Parathyroid adenoma (tissue), 2 donors: ENCODE measurements around the gene KDR.

ENCODE experiments used
- H2AFZ ChIP-seq: fragments of 300-600 bp; sonication (generic); one replicate; pipeline ENCODE4 v1.7.0; 2017; ENCODE audit warnings: antibody characterized with exemption, mild to moderate bottlenecking
- H3K27ac ChIP-seq: fragments of 300-600 bp; sonication (generic); one replicate; pipeline ENCODE4 v1.7.0; 2017
- H3K27me3 ChIP-seq: fragments of 300-600 bp; sonication (generic); one replicate; pipeline ENCODE4 v1.7.0; 2017; ENCODE audit warnings: low read length; ENCODE audit not compliant: control insufficient read depth, insufficient read depth
- H3K36me3 ChIP-seq: fragments of 300-600 bp; sonication (generic); one replicate; pipeline ENCODE4 v1.7.0; 2017; ENCODE audit warnings: low read length; ENCODE audit not compliant: control insufficient read depth, insufficient read depth
- H3K4me1 ChIP-seq: fragments of 300-600 bp; sonication (generic); one replicate; pipeline ENCODE4 v1.7.0; 2017; ENCODE audit warnings: control low read depth
- H3K4me2 ChIP-seq: fragments of 300-600 bp; sonication (generic); one replicate; pipeline ENCODE4 v1.7.0; 2017; ENCODE audit warnings: low read length
- H3K4me3 ChIP-seq: fragments of 300-600 bp; sonication (generic); one replicate; pipeline ENCODE4 v1.7.0; 2017; ENCODE audit warnings: low read depth, low read length
- H3K79me2 ChIP-seq: fragments of 300-600 bp; sonication (generic); one replicate; pipeline ENCODE4 v1.7.0; 2017; ENCODE audit warnings: control low read depth
- H3K9ac ChIP-seq: fragments of 300-600 bp; sonication (generic); one replicate; pipeline ENCODE4 v1.7.0; 2017; ENCODE audit warnings: mild to moderate bottlenecking
- H3K9me3 ChIP-seq: fragments of 300-600 bp; sonication (generic); one replicate; pipeline ENCODE4 v1.7.0; 2017; ENCODE audit warnings: low read length; ENCODE audit not compliant: control insufficient read depth
- CTCF ChIP-seq: fragments of 300-600 bp; sonication (generic); IDR thresholded peaks from one replicate; pipeline ENCODE4 v1.7.0; 2017; ENCODE audit warnings: antibody characterized with exemption, mild to moderate bottlenecking
- donor health status: primary hyperparathyroidism.

The KDR gene

GRCh38 chr4:55125763-55126541 is 557 bp upstream of the KDR start:
- no peak overlapping the region for H3K9ac ChIP-seq
- peak overlapping the region; percentile 47 for H3K4me3 ChIP-seq
- no peaks in the 10 kb centered on the region for H3K36me3 ChIP-seq
- no peaks in the 10 kb centered on the region for H3K4me1 ChIP-seq
- H3K4me2 ChIP-seq = peak overlapping the region; percentile 55
- H3K27ac ChIP-seq = no peak overlapping the region
- TF ChIP-seq CTCF = no peak
- no peak overlapping the region for H2AFZ ChIP-seq
- no peaks in the 10 kb centered on the region for H3K9me3 ChIP-seq
- no peaks in the 10 kb centered on the region for H3K79me2 ChIP-seq
- H3K27me3 ChIP-seq = no peaks in the 10 kb centered on the region

- Histone ChIP-seq H3K27me3 (no peaks in the 10 kb centered on the region), H2AFZ (no peak overlapping the region), H3K79me2 (no peaks in the 10 kb centered on the region), H3K4me1 (no peaks in the 10 kb centered on the region), H3K9me3 (no peaks in the 10 kb centered on the region), H3K9ac (no peak overlapping the region), H3K4me2 (no peak overlapping the region), H3K27ac (no peak overlapping the region), H3K4me3 (peak overlapping the region; percentile 47), H3K36me3 (no peaks in the 10 kb centered on the region)
- no peak for TF ChIP-seq CTCF
Measured at GRCh38 chr4:55124322-55125076, 896 bp downstream of the KDR start.

GRCh38 chr4:55123791-55124190 is 1.6 kb downstream of the KDR start:
- no peaks in the 10 kb centered on the region for H3K27me3 ChIP-seq
- TF ChIP-seq CTCF = no peak
- H2AFZ ChIP-seq = no peak overlapping the region
- peak overlapping the region; percentile 6 for H3K4me3 ChIP-seq
- H3K4me1 ChIP-seq = no peaks in the 10 kb centered on the region
- H3K9me3 ChIP-seq = no peaks in the 10 kb centered on the region
- H3K36me3 ChIP-seq = no peaks in the 10 kb centered on the region
- no peak overlapping the region for H3K9ac ChIP-seq
- no peak overlapping the region for H3K27ac ChIP-seq
- H3K4me2 ChIP-seq = no peak overlapping the region
- H3K79me2 ChIP-seq = no peaks in the 10 kb centered on the region

GRCh38 chr4:55122235-55122634 is 3.2 kb downstream of the KDR start:
- H3K9me3 ChIP-seq = no peaks in the 10 kb centered on the region

More at GRCh38 chr4:55122235-55122634, 3.2 kb downstream of the KDR start:
- Histone ChIP-seq H3K36me3 (no peaks in the 10 kb centered on the region), H3K4me2 (no peak overlapping the region), H3K27me3 (no peaks in the 10 kb centered on the region), H3K27ac (no peak overlapping the region), H3K9ac (no peak overlapping the region), H2AFZ (no peak overlapping the region), H3K4me3 (no peak overlapping the region), H3K79me2 (no peaks in the 10 kb centered on the region), H3K4me1 (no peaks in the 10 kb centered on the region)
- no peak for TF ChIP-seq CTCF
